HG03354 (cell line): Measurements from ENCODE around the gene PIGT.
A peak's percentile ranks its signal among the peaks of the same experiment; 100 is the strongest.
"Not testable (repeated sequence)": the region's sequence is repeated elsewhere in the genome, so short reads cannot be mapped to it uniquely, and the experiment has no call there.

ENCODE experiments used
- ATAC-seq: cut with Tn5 transposase; IDR thresholded peaks from one replicate; pipeline ENCODE4 v1.9.1; 2021; ENCODE audit warnings: mild to moderate bottlenecking; ENCODE audit not compliant: unreplicated experiment, poor library complexity, severe bottlenecking

Gene PIGT

GRCh38 chr20:45452772-45453691 lies 37.1 kb downstream of the PIGT start:
- ATAC-seq: no peak

DNA sequence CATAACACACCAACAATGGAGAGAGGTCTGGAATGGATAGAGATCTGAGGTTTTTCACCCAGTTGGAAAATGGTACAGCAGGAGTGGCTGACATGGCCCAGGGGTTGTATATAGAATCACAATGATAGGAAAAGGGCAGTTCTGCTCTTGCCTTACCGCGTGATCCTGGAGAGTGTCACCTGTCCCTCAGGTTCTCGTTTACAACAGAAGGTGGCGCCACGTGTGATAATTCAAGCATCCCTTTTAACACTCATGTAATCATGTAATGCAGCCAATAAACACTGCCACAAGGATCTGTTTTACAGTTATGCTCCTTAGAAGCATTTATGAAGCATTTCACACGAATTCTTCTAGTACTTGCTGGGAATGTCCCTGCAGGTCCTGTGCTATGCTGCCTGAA lies 40.7 kb downstream of the PIGT start:
- ATAC-seq: no peak

- ATAC-seq: no peak
Observed at GRCh38 chr20:45459606-45460005, 43.7 kb downstream of the PIGT start.

GRCh38 chr20:45461225-45461624 lies 45.3 kb downstream of the PIGT start:
- ATAC-seq: no peak

GRCh38 chr20:45462711-45463509 lies 47.0 kb downstream of the PIGT start:
- ATAC-seq: peak; percentile 68

- ATAC-seq: no peak
Observed at GRCh38 chr20:45463709-45464108, 47.8 kb downstream of the PIGT start.

GRCh38 chr20:45465491-45466266 lies 49.7 kb downstream of the PIGT start:
- no peak for ATAC-seq

DNA sequence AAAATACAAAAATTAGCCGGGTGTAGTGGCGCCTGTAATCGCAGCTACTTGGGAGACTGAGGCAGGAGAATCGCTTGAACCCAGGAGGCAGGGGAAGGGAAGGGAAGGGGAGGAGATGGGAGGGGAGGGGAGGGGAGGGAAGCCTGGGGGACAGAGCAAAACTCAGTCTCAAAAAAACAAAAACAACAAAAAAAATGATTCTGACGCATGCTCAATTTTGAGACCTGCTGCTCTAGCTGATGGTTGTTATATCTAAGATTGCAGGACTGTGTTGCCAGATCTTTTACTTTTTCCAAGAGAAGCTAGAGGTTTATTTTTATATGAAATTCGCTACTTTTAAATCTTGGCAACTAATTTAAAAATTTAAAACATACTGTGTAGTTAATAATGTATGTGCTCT lies 51.2 kb downstream of the PIGT start:
- ATAC-seq: no peak

DNA sequence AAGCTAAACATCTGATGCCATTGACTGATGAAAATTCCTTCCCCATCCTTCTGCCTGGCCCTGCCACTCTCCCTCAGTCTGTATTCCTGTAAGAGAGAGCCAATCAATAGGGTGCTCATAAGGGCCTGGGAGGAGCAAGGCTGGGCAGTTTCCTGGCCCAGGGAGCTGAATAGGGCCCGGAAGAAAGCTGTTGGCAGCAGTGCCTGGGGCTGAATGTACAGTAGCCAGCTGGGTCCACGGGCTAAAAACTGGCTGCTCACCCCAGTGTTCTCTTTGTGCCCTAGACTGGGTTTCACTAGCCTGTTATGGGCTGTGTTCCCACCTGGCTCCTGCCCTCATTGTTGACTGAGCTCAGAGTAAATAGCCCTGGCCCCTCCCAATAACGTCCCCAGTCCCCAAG lies 51.9 kb downstream of the PIGT start:
- ATAC-seq: no peak

GRCh38 chr20:45469336-45470261 lies 53.7 kb downstream of the PIGT start, which contains the start of gene WFDC2:
Gene WFDC2 (plus strand): TSS chr20:45469753. CDS start chr20:45469782, 29 bp downstream.
- ATAC-seq: peak; percentile 26

DNA sequence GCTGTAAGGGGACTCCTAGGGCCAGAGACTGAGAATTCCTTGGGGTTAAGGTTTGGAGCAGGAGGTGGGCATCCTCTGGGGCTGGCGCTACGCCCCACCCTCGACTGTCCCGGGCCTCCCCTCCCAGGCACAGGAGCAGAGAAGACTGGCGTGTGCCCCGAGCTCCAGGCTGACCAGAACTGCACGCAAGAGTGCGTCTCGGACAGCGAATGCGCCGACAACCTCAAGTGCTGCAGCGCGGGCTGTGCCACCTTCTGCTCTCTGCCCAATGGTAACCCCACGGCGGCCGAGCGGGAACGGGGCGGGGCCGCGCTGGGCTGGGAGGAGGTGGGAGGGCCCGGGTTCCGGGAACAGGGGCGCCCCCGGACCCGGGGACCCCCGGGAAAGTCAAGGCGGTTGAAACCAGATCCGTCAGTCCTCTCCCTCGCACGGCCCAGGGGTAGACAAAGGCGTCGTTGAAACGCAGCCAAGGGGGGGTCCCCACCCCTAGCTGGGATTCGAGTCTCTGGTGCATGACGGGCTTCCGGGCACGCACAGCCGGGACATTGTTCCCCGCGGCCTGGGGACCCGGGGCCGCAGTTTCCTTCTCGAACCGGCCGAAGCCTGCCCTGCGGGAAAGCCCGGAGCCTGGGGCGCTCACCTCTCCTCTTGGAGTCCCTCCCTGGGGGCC lies 54.5 kb downstream of the PIGT start:
- ATAC-seq: peak; percentile 69

GRCh38 chr20:45470937-45471336 lies 55.0 kb downstream of the PIGT start:
- ATAC-seq: peak; percentile 32

DNA sequence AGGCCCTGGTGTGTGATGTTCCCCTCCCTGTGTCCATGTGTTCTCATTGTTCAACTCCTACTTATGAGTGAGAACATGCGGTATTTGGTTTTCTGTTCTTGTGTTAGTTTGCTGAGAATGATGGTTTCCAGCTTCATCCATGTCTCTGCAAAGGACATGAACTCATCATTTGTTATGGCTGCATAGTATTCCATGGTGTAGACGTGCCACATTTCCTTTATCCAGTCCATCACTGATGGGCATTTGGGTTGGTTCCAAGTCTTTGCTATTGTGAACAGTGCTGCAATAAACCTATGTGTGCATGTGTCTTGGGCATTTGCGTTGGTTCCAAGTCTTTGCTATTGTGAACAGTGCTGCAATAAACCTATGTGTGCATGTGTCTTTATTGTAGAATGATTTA lies 56.3 kb downstream of the PIGT start:
- not testable (repeated sequence) for ATAC-seq
